Astrocyte (in vitro differentiated cells and primary cell): ENCODE measurements around the gene ACTN1. TPM values are rescaled to one million over a fixed set of nuclear protein-coding genes. Genes with fewer than 3 reads are reported as not detected.
A peak's percentile ranks its signal among the peaks of the same experiment; 100 is the strongest.

Source experiments
- DNase-seq: peaks from one replicate; pipeline ENCODE4 v3.0.0-alpha.2; 2010; ENCODE audit warnings: low read depth
- FAIRE-seq: peaks from 2 replicates; lab custom pipeline; 2011; peaks lifted over from hg19 to GRCh38; lab: Jason Lieb, UNC
- H2AFZ ChIP-seq: 2 replicates; pipeline ENCODE4 v1.6.0; 2012; ENCODE audit warnings: low read depth, low read length, inconsistent platforms
- H3K27ac ChIP-seq: 2 replicates; pipeline ENCODE4 v1.5.1; 2011; ENCODE audit warnings: low read depth, low read length, inconsistent platforms
- H3K27me3 ChIP-seq: 2 replicates; pipeline ENCODE4 v1.6.0; 2011; ENCODE audit warnings: low read length, inconsistent platforms; ENCODE audit not compliant: insufficient read depth
- H3K36me3 ChIP-seq: 2 replicates; pipeline ENCODE4 v1.5.1; 2011; ENCODE audit warnings: low read length, inconsistent platforms; ENCODE audit not compliant: insufficient read depth
- H3K4me1 ChIP-seq: 2 replicates; pipeline ENCODE4 v1.5.1; 2011; ENCODE audit warnings: low read length, inconsistent platforms; ENCODE audit not compliant: insufficient read depth
- H3K4me2 ChIP-seq: 2 replicates; pipeline ENCODE4 v1.6.0; 2012; ENCODE audit warnings: low read length, inconsistent platforms
- H3K4me3 ChIP-seq: 2 replicates; pipeline ENCODE4 v1.5.1; 2011; ENCODE audit warnings: low read depth, mild to moderate bottlenecking, low read length, inconsistent platforms; ENCODE audit not compliant: insufficient read depth
- H3K79me2 ChIP-seq: 2 replicates; pipeline ENCODE4 v1.6.0; 2012; ENCODE audit warnings: mild to moderate bottlenecking, low read length, inconsistent platforms; ENCODE audit not compliant: insufficient read depth
- H3K9ac ChIP-seq: 2 replicates; pipeline ENCODE4 v1.6.0; 2012; ENCODE audit warnings: mild to moderate bottlenecking, low read length, inconsistent platforms
- H3K9me3 ChIP-seq: 2 replicates; pipeline ENCODE4 v1.5.1; 2012; ENCODE audit warnings: low read depth, mild to moderate bottlenecking, low read length, inconsistent platforms; ENCODE audit not compliant: insufficient read depth
- H4K20me1 ChIP-seq: 2 replicates; pipeline ENCODE4 v1.6.0; 2012; ENCODE audit warnings: low read length, inconsistent platforms; ENCODE audit not compliant: insufficient read depth
- H3K27ac Mint-ChIP-seq: one replicate; pipeline ENCODE4 v1.8.0; 2021; ENCODE audit warnings: mild to moderate bottlenecking, mixed read lengths; ENCODE audit not compliant: unreplicated experiment
- H3K27me3 Mint-ChIP-seq: one replicate; pipeline ENCODE4 v1.8.0; 2021; ENCODE audit warnings: low read depth, mixed read lengths; ENCODE audit not compliant: unreplicated experiment
- H3K36me3 Mint-ChIP-seq: one replicate; pipeline ENCODE4 v1.8.0; 2021; ENCODE audit warnings: low read depth, mixed read lengths; ENCODE audit not compliant: unreplicated experiment
- H3K4me1 Mint-ChIP-seq: one replicate; pipeline ENCODE4 v1.8.0; 2021; ENCODE audit warnings: low read depth, mixed read lengths; ENCODE audit not compliant: unreplicated experiment
- H3K4me3 Mint-ChIP-seq: one replicate; pipeline ENCODE4 v1.8.0; 2021; ENCODE audit warnings: mild to moderate bottlenecking, moderate library complexity, mixed read lengths; ENCODE audit not compliant: unreplicated experiment
- H3K9me3 Mint-ChIP-seq: one replicate; pipeline ENCODE4 v1.8.0; 2021; ENCODE audit warnings: mild to moderate bottlenecking, mixed read lengths; ENCODE audit not compliant: unreplicated experiment
- EZH2 ChIP-seq: IDR thresholded peaks from 2 replicates; pipeline ENCODE4 v1.6.1; 2012; ENCODE audit warnings: mild to moderate bottlenecking, low read length, inconsistent platforms; ENCODE audit not compliant: insufficient read depth
- total RNA-seq: library from RNA; stranded (reverse); gene quantifications from 2 replicates; pipeline ENCODE4 v1.2.1, GENCODE V29; 2021
- TF ChIP-seq, protein P1 (sequence below): IDR thresholded peaks from 2 replicates; pipeline ENCODE4 v1.5.1; 2011; ENCODE audit warnings: low read depth, mild to moderate bottlenecking, inconsistent platforms, low read length, moderate library complexity; ENCODE audit not compliant: insufficient read depth

ACTN1 gene
- total RNA-seq, 1 donor from 2014 or later: 1,163 TPM

DNA sequence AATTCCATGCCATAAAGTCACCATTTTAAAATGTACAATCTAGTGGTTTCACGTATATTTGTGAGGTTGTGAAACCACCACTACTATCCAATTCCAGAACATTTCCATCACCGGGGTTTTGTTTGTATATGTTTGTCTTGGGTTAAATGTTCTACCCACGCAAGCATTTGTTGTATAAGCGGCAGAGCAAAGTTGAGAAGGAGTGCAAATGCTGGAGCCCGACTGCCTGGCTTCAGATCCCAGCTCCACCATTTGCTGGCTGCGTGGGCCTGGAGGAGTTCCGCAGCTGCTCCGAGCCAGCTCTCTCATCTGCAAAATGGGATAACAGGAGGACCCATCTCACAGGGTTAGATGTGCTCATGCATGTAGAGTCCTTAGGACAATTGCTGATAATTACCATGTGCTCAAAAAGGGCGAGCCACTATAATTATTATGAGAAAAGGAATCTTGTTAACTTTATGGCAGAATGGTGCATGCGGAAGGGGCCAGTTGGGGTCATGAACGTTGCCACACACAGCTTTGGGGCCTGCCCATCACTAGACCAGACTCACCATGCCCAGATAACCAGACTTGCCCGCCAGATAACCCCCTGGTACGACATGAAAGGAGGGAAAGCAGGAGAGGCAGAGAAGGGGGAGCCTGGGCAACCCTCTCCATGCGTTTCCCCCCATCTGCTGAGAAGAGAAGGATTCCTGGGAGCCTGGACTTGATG lies 6.4 kb downstream of the ACTN1 start:
- Histone ChIP-seq H3K27ac (peak overlapping the region; percentile 27), H3K36me3 (peaks cover 72% of the 10 kb centered on the region)

GRCh38 chr14:68971411-68972035 lies 7.6 kb downstream of the ACTN1 start:
- peak; percentile 23 for FAIRE-seq
- H3K9me3 Mint-ChIP-seq: no peaks in the 10 kb centered on the region
- peaks cover 65% of the 10 kb centered on the region for H3K36me3 ChIP-seq

More for the DNA sequence above, 6.4 kb downstream of the ACTN1 start:
- Mint-ChIP-seq H3K27ac (peak overlapping the region; percentile 59), H3K27me3 (no peaks in the 10 kb centered on the region), H3K4me3 (peak overlapping the region; percentile 54), H3K9me3 (no peaks in the 10 kb centered on the region), H3K36me3 (peaks cover 48% of the 10 kb centered on the region), H3K4me1 (peaks cover 86% of the 10 kb centered on the region)
- no peak for TF ChIP-seq EZH2
- TF ChIP-seq, protein P1, sequence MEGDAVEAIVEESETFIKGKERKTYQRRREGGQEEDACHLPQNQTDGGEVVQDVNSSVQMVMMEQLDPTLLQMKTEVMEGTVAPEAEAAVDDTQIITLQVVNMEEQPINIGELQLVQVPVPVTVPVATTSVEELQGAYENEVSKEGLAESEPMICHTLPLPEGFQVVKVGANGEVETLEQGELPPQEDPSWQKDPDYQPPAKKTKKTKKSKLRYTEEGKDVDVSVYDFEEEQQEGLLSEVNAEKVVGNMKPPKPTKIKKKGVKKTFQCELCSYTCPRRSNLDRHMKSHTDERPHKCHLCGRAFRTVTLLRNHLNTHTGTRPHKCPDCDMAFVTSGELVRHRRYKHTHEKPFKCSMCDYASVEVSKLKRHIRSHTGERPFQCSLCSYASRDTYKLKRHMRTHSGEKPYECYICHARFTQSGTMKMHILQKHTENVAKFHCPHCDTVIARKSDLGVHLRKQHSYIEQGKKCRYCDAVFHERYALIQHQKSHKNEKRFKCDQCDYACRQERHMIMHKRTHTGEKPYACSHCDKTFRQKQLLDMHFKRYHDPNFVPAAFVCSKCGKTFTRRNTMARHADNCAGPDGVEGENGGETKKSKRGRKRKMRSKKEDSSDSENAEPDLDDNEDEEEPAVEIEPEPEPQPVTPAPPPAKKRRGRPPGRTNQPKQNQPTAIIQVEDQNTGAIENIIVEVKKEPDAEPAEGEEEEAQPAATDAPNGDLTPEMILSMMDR: no peak
- H3K9me3 ChIP-seq: no peaks in the 10 kb centered on the region
- FAIRE-seq (no peak), DNase-seq (no peak)
- peaks cover 97% of the 10 kb centered on the region for H4K20me1 ChIP-seq
- no peak overlapping the region for H2AFZ ChIP-seq
- peak overlapping the region; percentile 50 for H3K4me2 ChIP-seq
- H3K79me2 ChIP-seq: peaks cover 100% of the 10 kb centered on the region
- H3K4me1 ChIP-seq: peaks cover 90% of the 10 kb centered on the region
- peak overlapping the region; percentile 14 for H3K9ac ChIP-seq
- H3K27me3 ChIP-seq: no peaks in the 10 kb centered on the region
- no peak overlapping the region for H3K4me3 ChIP-seq

More at GRCh38 chr14:68971411-68972035, 7.6 kb downstream of the ACTN1 start:
- no peak overlapping the region for H3K4me3 ChIP-seq
- H3K4me1 ChIP-seq: peaks cover 94% of the 10 kb centered on the region
- peaks cover 100% of the 10 kb centered on the region for H3K79me2 ChIP-seq
- H3K4me2 ChIP-seq: peak overlapping the region; percentile 65
- H3K27ac Mint-ChIP-seq: peak overlapping the region; percentile 70
- no peaks in the 10 kb centered on the region for H3K27me3 ChIP-seq
- H3K4me3 Mint-ChIP-seq: peak overlapping the region; percentile 54
- no peak for TF ChIP-seq EZH2
- TF ChIP-seq, protein P1: no peak
- no peaks in the 10 kb centered on the region for H3K27me3 Mint-ChIP-seq
- peaks cover 94% of the 10 kb centered on the region for H3K4me1 Mint-ChIP-seq
- peaks cover 46% of the 10 kb centered on the region for H3K36me3 Mint-ChIP-seq
- peak overlapping the region; percentile 55 for H3K9ac ChIP-seq
- no peak for DNase-seq
- peaks cover 100% of the 10 kb centered on the region for H4K20me1 ChIP-seq
- H3K9me3 ChIP-seq: no peaks in the 10 kb centered on the region
- H2AFZ ChIP-seq: no peak overlapping the region
- H3K27ac ChIP-seq: peak overlapping the region; percentile 8
